Lower leg skin (tissue), 3 donors: ENCODE data around the gene CHID1.

Experiments
- POLR2A ChIP-seq, 2 donors: fragments of 450-650 bp; IDR thresholded peaks; one replicate each; pipeline ENCODE4 v1.6.1; 2016 to 2017; ENCODE audit warnings: antibody characterized with exemption in 2 of 2, mild to moderate bottlenecking in 1 of 2, moderate library complexity in 1 of 2
- TF ChIP-seq, protein P1 (sequence below), 3 donors: fragments of 450-650 bp; IDR thresholded peaks; one replicate each; pipeline ENCODE4 v1.5.1; 2016; ENCODE audit warnings: antibody characterized with exemption in 3 of 3, mild to moderate bottlenecking in 3 of 3, moderate library complexity in 2 of 3

- TF ChIP-seq, protein P1, sequence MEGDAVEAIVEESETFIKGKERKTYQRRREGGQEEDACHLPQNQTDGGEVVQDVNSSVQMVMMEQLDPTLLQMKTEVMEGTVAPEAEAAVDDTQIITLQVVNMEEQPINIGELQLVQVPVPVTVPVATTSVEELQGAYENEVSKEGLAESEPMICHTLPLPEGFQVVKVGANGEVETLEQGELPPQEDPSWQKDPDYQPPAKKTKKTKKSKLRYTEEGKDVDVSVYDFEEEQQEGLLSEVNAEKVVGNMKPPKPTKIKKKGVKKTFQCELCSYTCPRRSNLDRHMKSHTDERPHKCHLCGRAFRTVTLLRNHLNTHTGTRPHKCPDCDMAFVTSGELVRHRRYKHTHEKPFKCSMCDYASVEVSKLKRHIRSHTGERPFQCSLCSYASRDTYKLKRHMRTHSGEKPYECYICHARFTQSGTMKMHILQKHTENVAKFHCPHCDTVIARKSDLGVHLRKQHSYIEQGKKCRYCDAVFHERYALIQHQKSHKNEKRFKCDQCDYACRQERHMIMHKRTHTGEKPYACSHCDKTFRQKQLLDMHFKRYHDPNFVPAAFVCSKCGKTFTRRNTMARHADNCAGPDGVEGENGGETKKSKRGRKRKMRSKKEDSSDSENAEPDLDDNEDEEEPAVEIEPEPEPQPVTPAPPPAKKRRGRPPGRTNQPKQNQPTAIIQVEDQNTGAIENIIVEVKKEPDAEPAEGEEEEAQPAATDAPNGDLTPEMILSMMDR (IDR thresholded peaks at IDR 0.05) = no peak
- no peak for TF ChIP-seq POLR2A (IDR thresholded peaks at IDR 0.05)
These were observed 77.4 kb downstream of the CHID1 start for GRCh38 chr11:833114-833791.
